GM21619 (cell line): ENCODE results near the gene HMOX1.

Experiments
- ATAC-seq: cut with Tn5 transposase; IDR thresholded peaks from one replicate; pipeline ENCODE4 v1.9.1; 2021; ENCODE audit not compliant: unreplicated experiment

Gene HMOX1, protein sequence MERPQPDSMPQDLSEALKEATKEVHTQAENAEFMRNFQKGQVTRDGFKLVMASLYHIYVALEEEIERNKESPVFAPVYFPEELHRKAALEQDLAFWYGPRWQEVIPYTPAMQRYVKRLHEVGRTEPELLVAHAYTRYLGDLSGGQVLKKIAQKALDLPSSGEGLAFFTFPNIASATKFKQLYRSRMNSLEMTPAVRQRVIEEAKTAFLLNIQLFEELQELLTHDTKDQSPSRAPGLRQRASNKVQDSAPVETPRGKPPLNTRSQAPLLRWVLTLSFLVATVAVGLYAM

GRCh38 chr22:35380537-35381423 is at the start of gene HMOX1:
HMOX1 (plus strand) TSS chr22:35381096; CDS start chr22:35381174, 78 bp downstream.
- ATAC-seq = peak; percentile 60

DNA sequence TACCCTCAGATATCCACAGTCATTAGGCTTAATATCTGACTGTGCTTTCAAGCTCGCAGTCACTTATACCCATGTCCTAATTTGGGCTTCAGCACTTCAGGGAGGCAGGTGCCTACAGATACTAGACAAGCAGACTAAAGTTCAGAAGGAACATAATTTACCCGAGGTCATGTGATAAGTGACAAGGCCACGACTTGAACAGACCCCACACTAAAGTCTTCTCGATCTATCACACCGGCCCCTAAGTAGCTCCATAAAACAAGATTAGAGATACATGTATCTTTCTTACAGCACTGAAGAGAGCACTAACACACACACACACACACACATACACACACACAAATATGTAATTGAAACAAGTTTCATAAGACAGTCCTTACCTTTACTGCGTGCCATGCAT is 48.6 kb upstream of the HMOX1 start:
- no peak for ATAC-seq

DNA sequence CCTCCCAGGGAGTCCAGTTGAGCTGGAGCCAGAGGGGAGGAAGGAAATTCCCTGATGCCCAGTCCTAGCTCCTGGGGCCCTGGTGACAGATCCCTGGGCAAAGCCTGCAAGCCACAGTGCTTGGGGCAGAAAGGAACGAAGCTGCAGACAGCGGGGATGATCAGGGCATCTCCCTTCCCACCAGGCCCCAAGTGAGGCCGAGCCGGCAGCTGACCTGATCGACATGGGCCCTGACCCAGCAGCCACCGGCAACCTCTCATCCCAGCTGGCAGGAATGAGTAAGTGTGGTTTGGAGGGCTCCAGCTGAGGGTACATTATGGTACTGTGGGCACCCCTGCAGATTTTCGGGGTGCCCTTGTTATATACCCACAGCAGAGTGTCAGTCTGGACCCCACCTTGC is 47.7 kb upstream of the HMOX1 start:
- no peak for ATAC-seq

- ATAC-seq = no peak
Observed at GRCh38 chr22:35334004-35334403, 46.9 kb upstream of the HMOX1 start.

DNA sequence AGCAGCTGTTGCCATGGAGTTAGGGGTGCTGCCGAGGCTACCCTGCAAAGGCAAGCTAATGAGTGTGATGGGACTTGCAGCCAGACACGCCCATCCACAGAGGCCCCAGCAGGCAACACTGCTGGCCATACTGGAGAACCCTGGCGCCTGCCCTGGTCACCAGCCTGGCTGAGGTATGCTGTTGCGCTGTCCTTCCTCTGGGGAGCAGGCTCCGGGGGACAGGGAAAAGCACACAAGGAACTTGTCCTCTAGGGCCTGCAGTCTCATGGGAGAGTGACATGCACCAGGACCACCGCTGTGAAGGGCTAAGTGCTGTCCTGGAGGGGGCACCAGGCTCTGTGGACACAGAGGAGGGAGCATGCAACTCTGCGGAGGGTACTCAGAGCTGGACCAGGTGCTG is 45.4 kb upstream of the HMOX1 start:
- no peak for ATAC-seq

DNA sequence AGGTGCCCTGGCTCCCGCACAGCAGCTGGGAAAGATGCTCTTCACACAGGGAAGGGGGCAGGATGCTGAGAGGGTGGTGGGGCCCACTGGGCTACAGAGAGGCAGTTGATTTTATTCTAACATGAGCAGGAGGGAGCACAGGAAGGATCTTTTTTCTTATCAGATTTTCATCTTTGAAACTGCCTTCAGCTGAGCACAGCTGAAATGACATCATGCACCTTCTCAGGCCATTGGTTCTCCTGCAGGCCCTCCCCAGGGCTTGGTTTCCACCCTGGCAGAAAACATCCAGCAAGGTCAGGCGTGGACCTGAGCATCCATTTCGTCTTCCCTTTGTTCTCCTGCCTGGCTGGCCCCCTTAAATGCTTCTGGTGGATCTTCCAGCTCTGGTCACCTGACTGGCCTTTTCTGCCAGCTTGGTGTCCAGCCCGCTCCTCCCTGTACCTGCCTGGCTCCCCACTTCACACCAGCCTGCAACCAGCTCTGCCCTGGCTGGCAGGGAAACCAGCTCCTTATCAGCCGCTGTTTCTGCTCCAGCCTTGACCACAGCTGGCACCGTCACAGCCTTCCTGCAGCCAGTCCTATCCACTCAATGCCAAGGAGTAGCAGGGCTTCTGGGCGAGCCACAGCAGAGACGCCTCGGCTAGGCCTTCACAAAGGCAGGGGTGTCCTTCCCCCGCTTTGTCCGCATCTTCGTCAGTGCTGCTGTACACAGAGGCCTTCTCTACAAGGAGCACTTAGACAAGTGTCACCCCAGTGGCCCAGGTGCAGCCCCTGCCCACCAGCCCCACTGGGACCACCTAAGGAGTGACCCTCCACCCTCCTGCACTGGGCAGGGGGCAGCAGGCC is 44.7 kb upstream of the HMOX1 start:
- no peak for ATAC-seq

DNA sequence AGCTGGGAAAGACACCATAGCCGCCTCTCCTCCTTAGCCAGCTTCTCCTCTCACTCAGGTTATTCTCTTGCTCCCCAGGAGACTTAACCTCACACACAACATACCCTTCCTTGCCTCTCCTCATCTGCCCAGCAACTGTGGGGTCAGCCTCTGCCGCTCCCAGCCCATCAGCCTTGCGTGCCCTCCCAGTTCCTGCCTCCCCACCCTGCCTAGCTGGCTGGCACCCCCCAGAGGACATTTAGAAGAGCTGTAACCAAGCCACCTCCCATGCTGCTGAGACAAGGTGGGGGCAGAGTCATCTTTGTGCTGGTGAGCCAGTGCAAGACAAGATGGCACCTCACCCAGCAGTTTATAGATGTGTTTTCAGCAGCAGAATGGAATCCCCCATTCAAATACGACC is 43.0 kb upstream of the HMOX1 start:
- no peak for ATAC-seq

DNA sequence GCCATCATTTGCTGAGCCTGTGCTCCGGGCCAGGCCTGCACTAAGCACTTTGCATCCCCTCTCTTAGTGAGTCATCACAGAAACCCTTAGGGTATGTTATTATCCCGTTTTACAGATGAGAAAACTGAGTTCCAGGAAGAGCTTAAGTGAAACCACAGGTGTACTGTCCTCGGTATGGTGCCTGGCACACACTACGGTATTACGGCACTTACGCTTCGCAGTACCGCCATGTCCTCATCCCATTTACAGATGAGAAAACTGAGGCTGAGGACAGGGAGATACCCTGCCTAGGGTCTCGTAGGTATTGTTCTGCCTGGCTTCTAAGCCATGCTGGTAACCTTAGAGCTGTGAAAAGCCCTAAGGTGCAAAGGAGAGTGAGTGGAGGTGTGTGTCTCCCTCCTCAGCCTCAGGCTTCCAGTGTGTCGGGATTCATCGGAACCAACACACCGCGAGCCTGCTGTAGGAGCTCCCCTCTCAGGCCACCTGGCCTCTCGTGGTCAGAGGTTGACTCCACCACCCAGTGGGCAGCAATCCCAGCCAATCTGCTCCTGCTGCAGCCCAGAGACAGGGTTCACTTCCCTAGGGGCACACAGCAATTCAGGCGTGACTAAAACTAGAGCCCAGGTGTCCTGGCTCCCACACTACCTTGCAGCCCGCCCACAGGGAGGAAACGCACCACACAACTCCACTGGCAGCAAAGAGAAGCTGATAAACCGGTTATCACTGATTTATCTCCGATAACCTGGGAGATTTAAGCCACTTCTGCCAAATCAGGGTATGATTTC is 39.6 kb upstream of the HMOX1 start:
- ATAC-seq = no peak

- ATAC-seq = no peak
Observed at GRCh38 chr22:35342390-35342789, 38.5 kb upstream of the HMOX1 start.

- no peak for ATAC-seq
Observed at GRCh38 chr22:35343664-35344550, 37.0 kb upstream of the HMOX1 start.

- ATAC-seq = no peak
Observed at GRCh38 chr22:35344956-35345690, 35.8 kb upstream of the HMOX1 start.

- no peak for ATAC-seq
Observed at GRCh38 chr22:35345808-35346505, 34.9 kb upstream of the HMOX1 start.

DNA sequence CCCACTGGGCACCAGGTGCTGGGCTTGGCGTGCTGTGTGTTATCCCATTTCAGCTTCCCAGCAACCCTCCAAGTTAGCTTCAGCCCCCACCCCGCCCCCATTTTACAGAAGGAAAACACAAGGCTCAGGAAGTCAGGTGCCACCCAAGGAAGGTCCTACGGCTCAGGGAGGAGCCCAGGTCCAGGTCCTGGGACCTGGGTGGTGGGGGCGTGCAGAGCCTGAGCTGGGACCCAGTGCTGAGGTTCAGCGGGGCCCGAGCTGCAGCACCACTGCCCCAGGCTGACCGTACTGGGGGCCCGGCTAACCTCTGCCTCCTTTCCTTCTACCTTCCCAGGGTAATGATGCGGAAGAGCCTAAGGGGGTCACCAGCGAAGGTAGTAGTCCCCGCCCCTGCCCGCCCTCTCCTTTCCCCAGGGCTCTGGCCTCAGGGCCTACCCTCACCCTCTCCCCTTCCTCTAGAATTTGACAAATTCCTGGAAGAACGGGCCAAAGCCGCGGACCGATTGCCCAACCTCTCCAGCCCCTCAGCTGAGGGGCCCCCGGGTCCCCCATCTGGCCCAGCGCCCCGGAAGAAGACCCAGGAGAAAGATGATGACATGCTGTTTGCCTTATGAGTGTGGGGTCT is 34.2 kb upstream of the HMOX1 start:
- ATAC-seq = no peak

DNA sequence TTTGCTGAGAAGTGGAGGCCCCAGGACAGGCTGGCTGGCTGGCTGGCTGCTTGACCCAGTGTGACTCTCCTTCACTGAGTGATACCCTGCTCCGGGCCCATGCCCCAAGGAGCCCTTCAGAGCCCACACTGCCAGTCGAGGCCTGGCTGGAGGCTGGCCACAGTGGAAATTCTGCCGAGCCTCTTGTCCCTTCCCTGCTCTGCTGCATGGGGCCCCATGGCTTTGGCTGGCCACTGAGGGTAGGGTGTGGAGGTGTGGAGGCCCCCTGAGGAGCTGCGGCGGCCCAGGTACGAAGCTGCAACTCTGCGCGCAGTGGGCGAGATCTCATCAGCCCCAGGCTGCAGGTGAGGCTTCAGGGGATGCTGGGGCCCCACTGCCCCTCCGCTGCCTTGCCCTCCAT is 33.4 kb upstream of the HMOX1 start:
- ATAC-seq = no peak

DNA sequence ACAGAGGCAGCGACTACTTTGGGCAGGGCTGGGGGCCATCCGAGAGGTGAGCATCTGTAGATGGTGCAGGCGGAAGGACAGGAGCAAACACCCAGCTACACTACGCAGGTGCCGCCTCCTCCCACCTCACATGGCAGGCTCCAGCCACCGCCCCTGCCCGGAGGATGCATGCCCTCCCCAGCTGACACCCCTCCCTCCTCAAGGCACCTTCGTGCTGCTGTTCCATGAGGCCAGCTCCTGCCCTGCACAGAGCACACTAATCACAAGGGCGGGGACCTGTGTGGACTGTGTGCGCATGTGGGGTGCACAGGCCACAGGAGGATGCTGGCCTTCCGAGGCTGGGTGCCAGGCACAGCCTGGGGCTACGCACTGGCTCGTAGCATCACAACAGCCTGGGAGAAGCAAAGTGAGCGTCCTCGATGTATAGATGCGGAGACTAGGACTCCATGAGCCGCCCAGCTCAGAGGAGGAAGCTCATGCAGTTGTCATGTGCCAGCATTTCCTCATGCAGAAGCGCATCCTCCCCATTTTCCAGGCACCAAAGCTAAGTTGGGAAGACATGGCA is 32.8 kb upstream of the HMOX1 start:
- ATAC-seq = no peak

- no peak for ATAC-seq
Observed at GRCh38 chr22:35348703-35349102, 32.2 kb upstream of the HMOX1 start.

DNA sequence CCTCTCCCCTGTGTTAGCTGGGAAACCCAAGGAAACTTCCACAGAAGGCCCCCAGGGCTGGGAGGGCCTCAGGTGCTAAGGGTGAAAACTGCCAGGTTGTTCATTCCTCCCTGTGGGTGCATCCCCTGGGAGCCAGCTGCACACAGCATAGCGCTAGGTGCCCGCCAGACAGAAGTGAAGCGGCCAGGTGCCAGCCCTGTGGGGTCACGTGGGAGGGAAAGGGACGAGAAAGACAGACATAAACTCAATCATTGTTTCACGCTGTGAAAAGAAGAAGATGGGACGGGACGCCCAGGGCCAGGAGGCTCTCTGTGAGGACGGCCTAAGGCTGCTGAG is 31.6 kb upstream of the HMOX1 start:
- ATAC-seq = no peak
